H1 (cell line): Measurements from ENCODE around the gene EFHB. TPM values are rescaled to one million over a fixed set of nuclear protein-coding genes. Genes with fewer than 3 reads are reported as not detected.
A peak's percentile ranks its signal among the peaks of the same experiment; 100 is the strongest.

Experiments
- CTCF ChIA-PET: fragments of 300-600 bp; sonication (Branson Sonifier 250); formaldehyde crosslinking; loops from one replicate; lab custom pipeline; 2021; ENCODE audit not compliant: partially characterized antibody; lab: Charles Lee
- POLR2A ChIA-PET: fragments of 300-600 bp; sonication (Branson Sonifier 250); formaldehyde crosslinking; loops from one replicate; lab custom pipeline; 2021; ENCODE audit warnings: inconsistent platforms; ENCODE audit not compliant: partially characterized antibody; lab: Charles Lee
- DNase-seq, 2 experiments: peaks; one replicate each; pipeline versions ENCODE4 v3.0.0 to v3.0.0-alpha.2; 2010 to 2022; ENCODE audit warnings: low spot score in 2 of 2, low read depth in 1 of 2, mixed read lengths in 1 of 2
- FAIRE-seq: peaks from 2 replicates; lab custom pipeline; 2011; peaks lifted over from hg19 to GRCh38; lab: Jason Lieb, UNC
- H2AFZ ChIP-seq: 2 replicates; pipeline ENCODE4 v1.8.1; 2012; ENCODE audit warnings: low read length, inconsistent platforms
- H2AK5ac ChIP-seq: 2 replicates; pipeline ENCODE4 v1.6.1; 2013; ENCODE audit warnings: low read depth, low read length
- H2BK120ac ChIP-seq: replicated peaks from 2 replicates; pipeline ENCODE3; 2013; ENCODE audit warnings: low read depth, low read length, inconsistent platforms
- H2BK12ac ChIP-seq: 2 replicates; pipeline ENCODE4 v1.6.1; 2013; ENCODE audit warnings: low read depth, low read length
- H2BK15ac ChIP-seq: 2 replicates; pipeline ENCODE4 v1.6.1; 2013; ENCODE audit warnings: low read length
- H2BK20ac ChIP-seq: 2 replicates; pipeline ENCODE4 v1.6.1; 2013; ENCODE audit warnings: low read length
- H2BK5ac ChIP-seq: 2 replicates; pipeline ENCODE4 v1.6.1; 2013; ENCODE audit warnings: low read depth, low read length
- H3K14ac ChIP-seq: 2 replicates; pipeline ENCODE4 v1.6.1; 2013; ENCODE audit warnings: inconsistent platforms; ENCODE audit not compliant: insufficient read length
- H3K18ac ChIP-seq: 2 replicates; pipeline ENCODE4 v1.6.1; 2013; ENCODE audit warnings: low read length; ENCODE audit errors: extremely low read depth
- H3K23ac ChIP-seq: 2 replicates; pipeline ENCODE4 v1.6.1; 2013; ENCODE audit warnings: inconsistent platforms; ENCODE audit not compliant: insufficient read length
- H3K23me2 ChIP-seq: 2 replicates; pipeline ENCODE4 v1.6.1; 2013; ENCODE audit warnings: low read depth, low read length
- H3K27ac ChIP-seq: 2 replicates; pipeline ENCODE4 v1.6.1; 2011; ENCODE audit warnings: low read depth, low read length, inconsistent platforms
- H3K27me3 ChIP-seq, 4 experiments: replicated peaks in 1 of 4; 1 replicate in 1 of 4; 2 replicates in 3 of 4; pipeline versions ENCODE4 v1.6.1 to v1.8.1; 2011 to 2013; ENCODE audit warnings: low read length in 3 of 4, mild to moderate bottlenecking in 3 of 4, inconsistent platforms in 2 of 4, mixed read lengths in 2 of 4, moderate library complexity in 1 of 4; ENCODE audit not compliant: control insufficient read depth in 3 of 4, insufficient read depth in 3 of 4; ENCODE audit errors: extremely low read depth in 1 of 4
- H3K36me3 ChIP-seq, 4 experiments: 2 replicates each; pipeline versions ENCODE4 v1.6.1 to v1.8.1; 2011 to 2013; ENCODE audit warnings: mild to moderate bottlenecking in 4 of 4, low read length in 3 of 4, moderate library complexity in 2 of 4, control low read depth in 1 of 4, inconsistent platforms in 1 of 4; ENCODE audit not compliant: insufficient read depth in 4 of 4, control insufficient read depth in 2 of 4
- H3K4ac ChIP-seq: replicated peaks from 2 replicates; pipeline ENCODE3; 2013; ENCODE audit warnings: low read length, low read depth, mixed read lengths, inconsistent platforms; ENCODE audit not compliant: insufficient read length
- H3K4me1 ChIP-seq, 4 experiments: replicated peaks in 1 of 4; 1 replicate in 1 of 4; 2 replicates in 3 of 4; pipeline versions ENCODE4 v1.6.1 to v1.8.1; 2011 to 2013; ENCODE audit warnings: low read length in 3 of 4, inconsistent platforms in 2 of 4, mixed read lengths in 1 of 4; ENCODE audit not compliant: insufficient read depth in 4 of 4, control insufficient read depth in 3 of 4
- H3K4me2 ChIP-seq, 2 experiments: 2 replicates each; pipeline versions ENCODE4 v1.6.1 to v1.8.1; 2011 to 2013; ENCODE audit warnings: low read depth in 2 of 2, low read length in 2 of 2, control low read depth in 1 of 2, inconsistent platforms in 1 of 2, mild to moderate bottlenecking in 1 of 2; ENCODE audit not compliant: insufficient read depth in 1 of 2
- H3K4me3 ChIP-seq, 4 experiments: fragments of 200-600, 300-600 bp in 1 of 4; sonication (generic), shearing (Covaris generic), sonication (Bioruptor Twin) in 1 of 4; 2 replicates each; pipeline versions ENCODE4 v1.5.1 to v1.8.1; 2011 to 2016; ENCODE audit warnings: low read length in 4 of 4, low read depth in 3 of 4, control low read depth in 2 of 4, inconsistent platforms in 2 of 4, mild to moderate bottlenecking in 2 of 4, mixed read lengths in 1 of 4, moderate library complexity in 1 of 4; ENCODE audit not compliant: insufficient read depth in 2 of 4; ENCODE audit errors: extremely low read depth in 1 of 4
- H3K56ac ChIP-seq: replicated peaks from 2 replicates; pipeline ENCODE3; 2013; ENCODE audit warnings: low read depth, mild to moderate bottlenecking, mixed read lengths, low read length, inconsistent platforms; ENCODE audit not compliant: insufficient read length
- H3K79me1 ChIP-seq: 2 replicates; pipeline ENCODE4 v1.6.1; 2013; ENCODE audit warnings: low read depth, low read length, control low read depth
- H3K79me2 ChIP-seq, 2 experiments: 2 replicates each; pipeline versions ENCODE4 v1.6.1 to v1.8.1; 2012 to 2013; ENCODE audit warnings: low read length in 2 of 2, mild to moderate bottlenecking in 2 of 2, inconsistent platforms in 1 of 2; ENCODE audit not compliant: insufficient read depth in 2 of 2, control insufficient read depth in 1 of 2
- H3K9ac ChIP-seq, 4 experiments: replicated peaks in 1 of 4; 1 replicate in 1 of 4; 2 replicates in 3 of 4; pipeline versions ENCODE4 v1.6.1 to v1.8.1; 2011 to 2013; ENCODE audit warnings: low read depth in 3 of 4, low read length in 3 of 4, control low read depth in 2 of 4, mild to moderate bottlenecking in 2 of 4, moderate library complexity in 2 of 4, inconsistent platforms in 1 of 4; ENCODE audit errors: extremely low read depth in 1 of 4
- H3K9me3 ChIP-seq, 2 experiments: 2 replicates each; pipeline versions ENCODE4 v1.6.1 to v1.8.1; 2012 to 2013; ENCODE audit warnings: mild to moderate bottlenecking in 2 of 2, moderate library complexity in 2 of 2, control low read depth in 1 of 2, inconsistent platforms in 1 of 2, low read depth in 1 of 2, low read length in 1 of 2, mixed read lengths in 1 of 2; ENCODE audit not compliant: insufficient read depth in 2 of 2
- H4K20me1 ChIP-seq, 2 experiments: replicated peaks in 1 of 2; 2 replicates each; pipeline versions ENCODE3 to v1.8.1; 2011 to 2013; ENCODE audit warnings: inconsistent platforms in 2 of 2, low read length in 2 of 2, mild to moderate bottlenecking in 1 of 2; ENCODE audit not compliant: insufficient read depth in 2 of 2, control insufficient read depth in 1 of 2
- H4K5ac ChIP-seq: 2 replicates; pipeline ENCODE4 v1.6.1; 2013; ENCODE audit warnings: low read length, low read depth, mixed read lengths, inconsistent platforms; ENCODE audit not compliant: insufficient read length
- H4K8ac ChIP-seq: 2 replicates; pipeline ENCODE4 v1.8.0; 2013; ENCODE audit warnings: mild to moderate bottlenecking, moderate library complexity, low read length, inconsistent platforms; ENCODE audit not compliant: insufficient read depth; ENCODE audit errors: extremely low read depth
- H4K91ac ChIP-seq: replicated peaks from 2 replicates; pipeline ENCODE3; 2013; ENCODE audit warnings: low read length, mixed read lengths, inconsistent platforms; ENCODE audit not compliant: insufficient read length
- CREB1 ChIP-seq: IDR thresholded peaks from 2 replicates; pipeline ENCODE4 v1.6.1; 2012; ENCODE audit warnings: inconsistent platforms
- EGR1 ChIP-seq: IDR thresholded peaks from 2 replicates; pipeline ENCODE4 v1.6.1; 2011; ENCODE audit warnings: low read depth, low read length, borderline replicate concordance
- GABPA ChIP-seq: IDR thresholded peaks from 2 replicates; pipeline ENCODE4 v1.6.1; 2011; ENCODE audit warnings: mild to moderate bottlenecking, low read length, moderate library complexity, borderline replicate concordance; ENCODE audit not compliant: insufficient read depth
- KDM1A ChIP-seq: fragments of 200-600, 300-600 bp; sonication (generic); IDR thresholded peaks from 2 replicates; pipeline ENCODE4 v1.7.1; 2016; ENCODE audit warnings: mild to moderate bottlenecking, low read length, borderline replicate concordance
- MAFK ChIP-seq: IDR thresholded peaks from 2 replicates; pipeline ENCODE4 v1.6.1; 2012; ENCODE audit warnings: low read depth, mild to moderate bottlenecking, improper control_type of control experiment, low read length
- PHF8 ChIP-seq: fragments of 200-600 bp; sonication (generic); conservative IDR thresholded peaks from 2 replicates; pipeline ENCODE4 v1.7.1; 2012; ENCODE audit warnings: low read depth, mild to moderate bottlenecking, inconsistent platforms, low read length, moderate library complexity
- SIRT6 ChIP-seq: IDR thresholded peaks from one replicate; pipeline ENCODE4 v1.7.1; 2012; ENCODE audit warnings: low read length, inconsistent platforms
- TAF1 ChIP-seq: IDR thresholded peaks from 2 replicates; pipeline ENCODE4 v1.6.1; 2011; ENCODE audit warnings: mild to moderate bottlenecking, low read depth, low read length
- TBP ChIP-seq: IDR thresholded peaks from 2 replicates; pipeline ENCODE4 v1.6.1; 2011; ENCODE audit warnings: low read depth, low read length, improper control_type of control experiment
- TEAD4 ChIP-seq: IDR thresholded peaks from 2 replicates; pipeline ENCODE4 v1.6.1; 2012; ENCODE audit warnings: low read depth, low read length, inconsistent platforms, mixed read lengths
- WGBS, 2 experiments: shearing (Covaris generic) in 1 of 2; methylation state at CpG; one replicate each; pipeline versions ENCODE4 v1.1.6 to v1.1.7; 2013 to 2015; ENCODE audit warnings: low lambda C conversion rate in 2 of 2, mixed read lengths in 2 of 2, inconsistent platforms in 1 of 2, low coverage in 1 of 2, missing lambda C conversion rate in 1 of 2; ENCODE audit not compliant: insufficient replicate concordance in 2 of 2, insufficient coverage in 1 of 2, insufficient read length in 1 of 2; ENCODE audit errors: extremely low coverage in 1 of 2, missing lambda C conversion rate in 1 of 2; 5-methylcytosine and 5-hydroxymethylcytosine counted together
- polyA plus RNA-seq, 7 experiments: library from polyadenylated mRNA; depleted of rRNA in 3 of 7; stranded (reverse) in 5 of 7; unstranded in 2 of 7; fragments of >200 nt in 5 of 7; fragments of 200-250 nt in 2 of 7; gene quantifications; 1 replicate in 5 of 7; 2 replicates in 1 of 7; 4 replicates in 1 of 7; pipeline versions ENCODE4 v1.2.1 to v1.2.3, GENCODE V29; 2011 to 2013; ENCODE audit warnings: missing spikeins in 2 of 7, mixed read lengths in 2 of 7
- total RNA-seq: library from RNA; stranded (reverse); fragmentation: NEBNext Ultra II Directional; extraction: Animal tissue kit (Norgen Biotek cat#: 25700); gene quantifications from 2 replicates; pipeline ENCODE4 v1.2.1, GENCODE V29; 2021
- TF ChIP-seq, protein P1 (sequence below): IDR thresholded peaks from 2 replicates; pipeline ENCODE4 v1.6.1; 2011; ENCODE audit warnings: low read length, improper control_type of control experiment

The EFHB gene
- total and polyA plus RNA-seq, 2 of the 8 experiments (the other 6 are each of a cell fraction or from before 2014, with no cell fraction given), result 0.12 to 1.3 TPM

DNA sequence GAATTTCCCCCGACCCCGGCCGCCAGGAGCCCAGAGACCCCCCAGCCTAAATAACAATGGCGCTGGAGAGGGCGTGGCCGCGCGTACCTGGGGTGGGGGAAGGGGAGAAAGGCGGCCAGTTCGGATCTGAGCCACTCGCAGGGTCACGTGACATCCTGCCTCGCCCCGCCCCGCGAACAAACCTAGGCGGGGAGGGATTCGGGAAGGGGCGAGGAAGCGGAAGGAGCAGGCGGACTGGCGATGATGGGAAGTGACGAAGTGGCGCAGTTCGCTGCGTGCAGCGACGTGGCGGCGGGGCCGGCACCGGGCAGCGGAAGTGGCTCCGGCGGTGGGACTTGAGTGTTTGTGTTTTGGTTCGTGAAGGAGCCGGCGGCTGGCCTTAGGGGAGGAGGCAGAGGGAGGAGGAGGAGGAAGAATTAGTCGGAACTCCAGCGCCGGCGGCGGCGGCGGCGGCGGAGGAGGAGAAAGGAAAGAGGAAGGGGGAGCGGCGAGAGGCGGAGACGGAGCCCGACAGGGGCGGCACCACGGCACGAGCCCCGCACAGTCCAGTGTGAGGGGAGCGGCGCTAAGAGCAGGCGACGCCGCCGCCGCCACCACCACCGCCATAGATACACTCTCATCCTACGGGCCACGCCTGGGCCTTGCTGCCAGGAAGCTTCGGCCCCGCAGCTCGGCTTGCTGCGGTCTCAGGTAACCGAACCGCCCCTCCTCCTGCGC, 13.0 kb upstream of the EFHB start, which contains the start of gene RAB5A:
TSS of gene RAB5A (plus strand) at position 266 of the 717 bp plus-strand sequence. CDS start 3,802 bp downstream, outside the sequence.
- peak within 1 kb of the TSS; percentile 92 for H3K27ac ChIP-seq
- TF ChIP-seq CREB1 (peak; percentile 94), KDM1A (no peak), TEAD4 (peak; percentile 49; the same call in 1 of the 2 replicates), GABPA (peak; percentile 68; the same call in 1 of the 2 replicates), EGR1 (peak; percentile 76), TAF1 (peak; percentile 86), TBP (peak; percentile 85), PHF8 (peak; percentile 85), SIRT6 (no peak), MAFK (no peak)
- TF ChIP-seq, protein P1, sequence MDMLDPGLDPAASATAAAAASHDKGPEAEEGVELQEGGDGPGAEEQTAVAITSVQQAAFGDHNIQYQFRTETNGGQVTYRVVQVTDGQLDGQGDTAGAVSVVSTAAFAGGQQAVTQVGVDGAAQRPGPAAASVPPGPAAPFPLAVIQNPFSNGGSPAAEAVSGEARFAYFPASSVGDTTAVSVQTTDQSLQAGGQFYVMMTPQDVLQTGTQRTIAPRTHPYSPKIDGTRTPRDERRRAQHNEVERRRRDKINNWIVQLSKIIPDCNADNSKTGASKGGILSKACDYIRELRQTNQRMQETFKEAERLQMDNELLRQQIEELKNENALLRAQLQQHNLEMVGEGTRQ, result peak; percentile 92

More for the DNA sequence above, 13.0 kb upstream of the EFHB start, which contains the start of gene RAB5A:
- 0 out of 2 replicates have a peak within 1 kb of the TSS, but pooled peaks have one; percentile 27 for H2AFZ ChIP-seq
- H3K23me2 ChIP-seq, result no peaks in the 10 kb centered on the region; the same call in 1 of the 2 replicates
- H2BK120ac ChIP-seq, result no peak within 1 kb of the TSS
- H2BK15ac ChIP-seq, result no peak within 1 kb of the TSS
- H4K20me1 ChIP-seq, result peaks cover 2% of the 10 kb centered on the region in 2 experiments
- H3K4me3 ChIP-seq, result peak within 1 kb of the TSS; percentile 95 to 99 (median 96)
- no peak within 1 kb of the TSS for H3K14ac ChIP-seq
- peaks cover 0 to 4% of the 10 kb centered on the region in 2 experiments; a peak in 1 of 4 replicates for H3K9me3 ChIP-seq
- H3K79me2 ChIP-seq, result peaks cover 23 to 46% of the 10 kb centered on the region in 2 experiments
- peak within 1 kb of the TSS; percentile 45 for H4K91ac ChIP-seq
- ChIA-PET POLR2A (interaction anchor here (0.8 to 1.8 kb wide), 9 partner anchors 8 to 232 kb away, joined by 3 to 13 read pairs (median 4); no protein-coding TSS in a partner anchor), CTCF (no interaction called here)
- DNase-seq, result peak; percentile 95 to 96
- H4K5ac ChIP-seq, result peak within 1 kb of the TSS; percentile 84
- peak within 1 kb of the TSS; percentile 66 for H3K56ac ChIP-seq
- H4K8ac ChIP-seq, result peak within 1 kb of the TSS; percentile 97
- H3K23ac ChIP-seq, result no peak within 1 kb of the TSS
- 0 out of 2 replicates have a peak within 1 kb of the TSS, but pooled peaks have one; percentile 5 for H2BK20ac ChIP-seq
- WGBS, 2 experiments, result 2% methylated on average over 37 of the region's 73 CpGs; no CpG with 5 or more reads in 1 of the 2 experiments
- peaks cover 3 to 5% (median 5%) of the 10 kb centered on the region in 4 experiments for H3K4me1 ChIP-seq
- H3K18ac ChIP-seq, result peak within 1 kb of the TSS; percentile 93
- H3K79me1 ChIP-seq, result 0 out of 2 replicates have a peak, but pooled peaks cover 3% of the 10 kb centered on the region
- peak within 1 kb of the TSS; percentile 70 to 84 for H3K4me2 ChIP-seq
- peak; percentile 57 for FAIRE-seq
- H3K27me3 ChIP-seq, result no peaks in the 10 kb centered on the region
- peak within 1 kb of the TSS; percentile 88 for H2BK12ac ChIP-seq
- H3K4ac ChIP-seq, result peak within 1 kb of the TSS; percentile 57
- peak within 1 kb of the TSS; percentile 86 to 93 (median 88) for H3K9ac ChIP-seq
- peak within 1 kb of the TSS; percentile 90 for H2BK5ac ChIP-seq
- H3K36me3 ChIP-seq, result peaks cover 3 to 13% (median 6%) of the 10 kb centered on the region in 4 experiments; a peak in 6 of 8 replicates
- H2AK5ac ChIP-seq, result 0 out of 2 replicates have a peak within 1 kb of the TSS, but pooled peaks have one; percentile 3
